GM21619 (cell line): ENCODE data around the gene NFE2L3.
A peak's percentile ranks its signal among the peaks of the same experiment; 100 is the strongest.
"Not testable (repeated sequence)": the region's sequence is repeated elsewhere in the genome, so short reads cannot be mapped to it uniquely, and the experiment has no call there.

Experiments used
- ATAC-seq: cut with Tn5 transposase; IDR thresholded peaks from one replicate; pipeline ENCODE4 v1.9.1; 2021; ENCODE audit not compliant: unreplicated experiment

Gene NFE2L3

DNA sequence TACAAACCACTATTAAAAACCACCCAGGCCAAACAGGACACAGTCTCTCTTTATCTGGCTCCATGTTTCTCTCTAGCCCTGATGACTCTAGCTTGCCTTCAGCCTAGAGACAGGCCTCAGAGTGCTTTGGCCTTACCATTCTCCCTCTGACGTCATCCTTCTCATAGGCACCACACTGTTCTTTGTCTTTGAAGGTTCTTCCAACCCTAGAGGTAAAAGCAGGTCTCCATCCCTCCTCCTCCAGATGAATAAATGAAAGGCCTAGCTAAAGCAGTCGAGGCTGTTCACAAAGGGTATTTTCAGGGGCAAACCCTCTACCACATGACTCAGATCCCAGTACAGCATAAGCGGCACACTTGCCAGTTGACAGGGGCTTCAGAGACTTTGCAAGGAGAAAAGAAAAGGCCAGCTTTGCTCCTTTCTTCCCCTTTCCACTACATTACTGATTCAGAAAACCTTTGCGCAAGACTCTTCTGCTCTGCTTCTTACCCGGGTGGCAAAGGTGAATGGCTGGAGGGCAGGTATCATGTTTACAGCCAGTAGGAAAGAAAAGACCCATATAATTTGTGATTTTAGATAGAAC is 14.8 kb downstream of the NFE2L3 start:
- peak; percentile 37 for ATAC-seq

DNA sequence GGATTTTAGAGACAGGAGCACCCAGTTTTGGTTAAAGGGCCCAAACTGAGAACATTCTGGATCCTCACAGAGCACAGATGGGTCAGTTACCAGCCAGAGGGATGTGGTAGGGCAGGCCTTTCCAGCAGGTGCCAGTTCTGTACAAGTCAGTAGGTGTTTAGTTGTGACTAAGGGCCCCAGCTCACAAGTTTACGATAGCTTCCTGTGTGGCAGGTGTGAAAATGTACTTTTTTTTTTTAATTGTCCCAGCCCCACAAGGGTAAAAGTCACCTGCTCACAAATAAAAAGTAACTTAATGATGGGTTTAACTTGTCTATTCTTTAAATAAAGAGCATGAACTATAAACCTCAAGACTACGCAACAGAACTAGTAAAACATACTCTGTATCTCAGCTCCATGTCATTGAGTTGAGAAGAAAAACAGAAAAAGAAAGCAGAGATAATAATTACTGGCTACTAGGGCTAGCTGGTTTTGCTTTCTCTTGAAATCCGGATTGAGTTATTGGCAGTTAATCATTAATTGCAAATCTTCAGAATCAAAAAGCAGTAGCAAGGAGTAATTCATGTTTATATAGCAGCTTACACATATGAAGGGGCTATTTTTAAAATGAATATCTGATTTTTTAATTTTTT is 15.4 kb downstream of the NFE2L3 start:
- ATAC-seq = peak; percentile 79

DNA sequence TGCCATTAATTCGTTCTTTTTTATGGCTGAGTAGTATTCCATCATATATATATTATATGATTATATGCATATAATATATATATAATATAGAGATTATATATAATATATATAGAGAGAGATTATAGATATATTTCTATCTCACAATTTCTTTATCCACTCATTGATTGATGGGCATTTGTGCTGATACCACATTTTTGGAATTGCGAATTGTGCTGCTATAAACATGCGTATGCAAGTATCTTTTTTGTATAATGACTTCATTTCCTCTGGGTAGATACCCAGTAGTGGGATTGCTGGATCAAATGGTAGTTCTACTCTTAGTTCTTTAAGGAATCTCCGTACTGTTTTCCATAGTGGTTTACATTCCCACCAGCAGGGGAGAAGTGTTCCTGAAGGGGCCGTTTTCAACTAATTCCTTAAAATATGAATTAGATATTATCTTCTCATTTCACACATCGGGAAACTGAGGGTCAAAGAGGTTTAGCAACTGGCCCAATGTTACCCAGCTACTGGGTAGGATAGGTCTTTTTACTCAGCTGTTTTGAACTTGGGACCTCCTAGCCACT is 16.5 kb downstream of the NFE2L3 start:
- no peak for ATAC-seq

DNA sequence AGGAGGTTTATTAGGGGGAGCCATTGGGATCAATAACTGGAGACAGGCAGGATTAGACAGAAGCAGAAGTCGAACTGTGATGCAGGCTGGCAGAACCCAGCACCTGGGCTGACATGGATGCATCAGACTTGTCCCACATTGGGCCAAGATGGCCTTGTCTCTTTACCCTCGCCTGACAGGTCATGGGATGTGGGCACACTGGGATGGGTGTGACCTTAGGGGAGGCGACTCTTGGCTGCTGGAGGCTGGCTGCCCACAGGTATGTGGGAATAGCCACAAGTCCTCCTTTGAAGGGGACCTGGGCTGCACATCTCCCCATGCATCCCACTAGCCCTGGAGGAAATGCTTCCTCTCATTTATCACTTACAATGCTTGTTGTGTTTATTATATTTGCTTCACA is 17.3 kb downstream of the NFE2L3 start:
- ATAC-seq = no peak

DNA sequence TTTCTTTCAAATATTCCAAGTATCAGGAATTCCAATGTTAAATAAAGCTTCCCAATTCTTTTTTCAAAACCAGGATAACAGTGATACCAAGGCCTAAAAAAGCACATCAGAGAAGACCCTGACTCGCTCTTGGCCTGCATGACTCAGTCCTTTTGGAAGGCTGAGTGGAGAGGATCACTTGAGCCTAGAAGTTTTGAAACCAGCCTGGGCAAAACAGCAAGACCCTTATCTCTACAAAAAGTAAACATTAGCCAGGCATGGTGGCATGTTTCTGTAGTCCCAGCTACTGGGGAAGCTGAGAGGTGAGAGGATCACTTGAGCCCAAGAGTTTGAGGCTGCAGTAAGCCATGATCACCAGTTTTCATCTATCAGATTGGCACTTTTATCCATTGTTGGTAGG is 18.7 kb downstream of the NFE2L3 start:
- no peak for ATAC-seq

DNA sequence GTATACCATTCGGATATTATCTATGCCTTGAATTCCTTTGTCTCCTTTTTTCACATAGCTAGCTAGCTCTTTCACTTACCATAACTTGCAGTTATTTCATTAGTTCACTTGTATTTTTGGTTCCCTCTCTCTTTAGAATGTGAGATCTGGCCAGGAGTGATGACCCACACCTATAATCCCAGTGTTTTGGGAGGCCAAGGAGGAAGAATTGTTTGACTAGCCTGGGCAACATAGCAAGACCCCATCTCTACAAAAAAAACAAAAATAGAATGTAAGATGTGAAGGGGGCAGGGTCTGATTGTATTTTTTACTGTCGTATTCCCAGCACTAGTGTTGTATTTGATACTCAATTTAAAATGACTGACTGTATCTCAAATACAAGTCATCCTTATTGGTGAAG is 19.6 kb downstream of the NFE2L3 start:
- ATAC-seq = no peak

DNA sequence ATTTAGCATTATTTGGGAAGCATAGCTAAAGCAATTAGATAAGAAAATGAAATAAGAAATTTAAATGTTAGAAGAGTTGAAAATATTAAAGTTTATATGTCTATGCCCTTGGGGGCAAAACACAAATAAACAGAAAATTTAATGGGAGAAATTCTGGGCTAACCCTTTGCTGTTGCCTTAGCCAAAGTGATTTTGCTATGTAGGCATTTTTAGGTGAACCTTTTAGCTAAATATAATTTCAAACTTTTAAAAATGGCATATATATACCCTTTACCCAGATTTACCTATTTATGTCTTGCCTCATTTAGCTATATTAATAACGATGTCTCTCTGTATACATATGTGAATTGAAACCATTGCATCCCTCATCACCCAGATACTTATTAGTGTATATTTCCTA is 20.1 kb downstream of the NFE2L3 start:
- ATAC-seq = no peak

DNA sequence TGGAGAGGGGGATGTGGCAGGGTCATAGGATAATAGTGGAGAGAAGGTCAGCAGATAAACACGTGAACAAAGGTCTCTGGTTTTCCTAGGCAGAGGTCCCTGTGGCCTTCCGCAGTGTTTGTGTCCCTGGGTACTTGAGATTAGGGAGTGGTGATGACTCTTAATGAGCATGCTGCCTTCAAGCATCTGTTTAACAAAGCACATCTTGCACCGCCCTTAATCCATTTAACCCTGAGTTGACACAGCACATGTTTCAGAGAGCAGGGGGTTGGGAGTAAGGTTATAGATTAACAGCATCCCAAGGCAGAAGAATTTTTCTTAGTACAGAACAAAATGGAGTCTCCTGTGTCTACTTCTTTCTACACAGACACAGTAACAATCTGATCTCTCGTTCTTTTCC is 23.9 kb downstream of the NFE2L3 start:
- ATAC-seq = not testable (repeated sequence)

DNA sequence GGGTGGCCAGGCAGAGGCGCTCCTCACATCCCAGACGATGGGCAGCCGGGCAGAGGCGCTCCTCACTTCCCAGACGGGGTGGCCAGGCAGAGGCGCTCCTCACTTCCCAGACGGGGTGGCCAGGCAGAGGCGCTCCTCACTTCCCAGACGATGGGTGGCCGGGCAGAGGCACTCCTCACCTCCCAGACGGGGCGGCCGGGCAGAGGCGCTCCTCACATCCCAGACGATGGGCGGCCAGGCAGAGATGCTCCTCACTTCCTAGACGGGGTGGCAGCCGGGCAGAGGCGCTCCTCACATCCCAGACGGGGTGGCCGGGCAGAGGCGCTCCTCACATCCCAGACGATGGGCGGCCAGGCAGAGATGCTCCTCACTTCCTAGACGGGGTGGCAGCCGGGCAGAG is 24.7 kb downstream of the NFE2L3 start:
- not testable (repeated sequence) for ATAC-seq

DNA sequence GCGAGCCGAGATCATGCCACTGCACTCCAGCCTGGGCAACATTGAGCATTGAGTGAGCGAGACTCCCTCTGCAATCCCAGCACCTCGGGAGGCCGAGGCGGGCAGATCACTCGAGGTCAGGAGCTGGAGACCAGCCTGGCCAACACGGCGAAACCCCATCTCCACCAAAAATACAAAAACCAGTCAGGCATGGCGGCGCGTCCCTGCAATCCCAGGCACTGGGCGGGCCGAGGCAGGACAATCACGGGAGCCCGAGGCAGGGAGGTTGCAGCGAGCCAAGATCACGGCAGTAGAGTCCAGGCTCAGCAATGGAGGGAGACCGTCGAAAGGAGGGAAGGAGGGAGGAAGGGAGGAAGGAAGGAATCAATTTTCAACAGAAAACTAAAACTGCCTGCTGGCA is 25.3 kb downstream of the NFE2L3 start:
- ATAC-seq = not testable (repeated sequence)

DNA sequence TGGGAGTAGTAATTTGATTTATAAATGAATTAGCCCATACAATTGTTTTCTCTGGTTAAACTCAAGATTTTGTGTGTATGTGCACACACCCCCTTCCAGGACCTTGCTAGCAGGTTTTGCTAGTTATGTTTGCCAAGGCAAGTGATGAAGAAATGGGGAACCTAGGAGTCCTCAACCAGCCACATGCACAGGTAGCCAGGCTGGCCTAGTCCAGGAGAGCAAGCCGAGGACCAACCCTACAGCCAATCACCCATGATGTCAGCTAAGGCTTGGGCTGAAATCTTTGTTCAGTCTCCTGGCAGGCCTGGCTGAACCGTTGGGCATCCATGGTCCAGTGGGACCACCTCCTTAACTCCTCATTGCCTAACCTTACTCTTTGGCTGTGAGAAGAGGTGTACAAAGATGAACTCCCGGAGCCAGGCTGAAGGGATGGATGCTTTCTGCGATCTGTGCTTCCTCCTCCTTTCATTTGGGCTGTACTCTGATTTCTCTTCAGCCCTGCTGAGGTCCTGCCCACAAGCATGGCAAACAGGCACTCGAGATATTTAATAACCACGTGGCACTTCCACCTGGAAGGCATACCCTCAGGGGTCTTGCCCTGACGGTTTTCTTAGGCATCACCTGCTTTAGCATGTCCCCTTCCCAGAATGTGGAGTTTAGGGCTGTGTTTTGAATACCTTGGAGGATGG is 26.4 kb downstream of the NFE2L3 start:
- ATAC-seq = no peak

DNA sequence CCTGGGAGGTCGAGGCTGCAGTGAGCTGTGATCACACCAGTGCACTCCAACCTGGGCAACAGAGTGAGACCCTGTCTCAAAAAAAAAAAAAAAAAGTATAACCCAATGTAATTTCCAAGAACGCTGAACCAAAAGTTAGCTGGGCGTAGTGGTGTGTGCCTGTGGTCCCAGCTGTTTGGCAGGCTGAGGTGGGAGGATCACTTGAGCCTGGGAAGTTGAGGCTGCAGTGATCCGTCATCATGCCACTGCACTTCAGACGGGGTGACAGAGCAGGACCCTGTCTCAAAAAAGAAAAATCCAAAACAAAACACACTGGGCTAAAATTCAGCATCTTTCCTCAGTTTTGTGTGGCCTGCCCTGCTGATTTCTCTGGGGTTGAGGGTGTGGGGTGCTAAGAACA is 27.4 kb downstream of the NFE2L3 start:
- ATAC-seq = no peak

DNA sequence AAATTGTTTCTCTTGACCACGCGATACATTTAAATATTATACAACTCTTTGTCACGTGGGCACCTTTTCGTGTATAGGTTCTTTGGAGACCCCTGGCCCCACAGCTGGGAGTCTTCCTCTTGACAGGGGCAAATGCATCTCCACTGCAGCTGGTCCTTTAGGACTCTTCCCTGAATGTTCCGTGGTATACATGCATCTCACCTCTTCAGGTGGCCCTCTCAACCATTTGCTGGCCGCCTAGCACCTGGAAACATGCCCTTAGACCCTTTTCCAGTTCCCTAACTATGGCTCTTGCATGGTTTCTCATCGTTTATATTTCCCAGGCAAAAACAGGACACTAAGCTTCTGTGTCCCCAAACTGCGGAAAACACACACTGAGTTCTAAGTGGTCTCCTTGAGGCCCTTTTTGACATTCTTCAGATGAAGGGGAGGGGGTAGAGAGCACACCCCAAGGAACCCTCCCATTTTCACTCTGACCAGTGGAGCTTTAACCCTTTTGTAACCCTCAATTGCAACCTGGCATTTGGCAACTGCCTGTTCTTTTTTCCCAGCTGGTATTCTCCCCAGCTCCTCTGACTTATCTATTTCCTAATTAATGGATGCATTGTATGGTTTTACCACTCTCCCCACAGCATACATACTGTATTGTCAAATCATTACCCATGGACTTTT is 28.0 kb downstream of the NFE2L3 start:
- ATAC-seq = no peak

DNA sequence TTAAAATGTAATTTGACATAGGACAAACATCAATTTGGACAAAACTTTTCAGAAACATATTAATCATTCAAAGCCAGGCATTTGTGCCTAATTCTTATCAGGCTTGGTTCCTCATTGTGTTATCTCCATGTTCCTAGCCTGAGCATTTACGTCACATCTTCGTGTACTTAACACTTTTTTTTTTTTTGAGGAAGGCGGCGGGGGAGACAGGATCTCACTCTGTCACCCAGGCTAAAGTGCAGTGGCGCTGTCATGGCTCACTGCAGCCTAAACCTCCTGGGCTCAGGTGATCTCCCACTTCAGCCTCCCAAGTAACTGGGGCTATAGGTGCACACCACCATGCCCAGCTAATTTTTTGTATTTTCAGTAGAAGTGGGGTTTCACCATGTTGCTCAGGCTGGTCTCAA is 28.8 kb downstream of the NFE2L3 start:
- no peak for ATAC-seq

DNA sequence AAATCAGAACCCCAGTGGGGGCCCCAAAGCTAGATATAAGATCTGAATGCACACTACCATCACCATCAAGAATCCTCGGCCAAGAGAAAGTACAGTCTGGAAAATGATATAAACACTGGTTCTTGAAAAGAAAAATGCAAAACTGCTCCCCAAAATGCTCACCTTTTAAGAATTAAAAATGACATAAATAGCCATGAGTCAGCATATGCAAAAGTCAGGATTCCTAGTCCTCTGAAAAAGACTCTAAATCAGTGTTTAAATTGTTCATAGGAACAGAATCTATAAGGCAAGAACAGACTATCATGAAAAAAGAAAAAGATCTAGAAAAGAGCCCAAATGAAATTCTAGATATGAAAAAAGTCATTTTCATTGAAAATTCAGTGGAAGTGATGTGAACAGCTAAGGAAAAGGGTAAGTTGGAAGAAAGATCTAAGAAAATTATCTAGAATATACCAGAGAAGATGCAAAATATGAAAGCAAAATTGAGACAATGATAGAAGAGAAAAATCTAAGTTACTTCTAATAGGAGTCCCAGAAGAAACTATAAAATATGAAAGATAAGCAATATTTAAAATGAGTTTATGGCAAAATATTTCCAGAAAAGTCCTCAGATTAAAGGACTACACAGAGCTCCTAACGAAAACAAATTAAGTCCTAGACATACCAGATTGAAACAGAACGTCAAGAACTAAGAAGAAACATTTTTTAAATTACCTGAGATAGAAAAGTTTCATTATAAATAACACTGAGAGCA is 29.7 kb downstream of the NFE2L3 start:
- no peak for ATAC-seq

DNA sequence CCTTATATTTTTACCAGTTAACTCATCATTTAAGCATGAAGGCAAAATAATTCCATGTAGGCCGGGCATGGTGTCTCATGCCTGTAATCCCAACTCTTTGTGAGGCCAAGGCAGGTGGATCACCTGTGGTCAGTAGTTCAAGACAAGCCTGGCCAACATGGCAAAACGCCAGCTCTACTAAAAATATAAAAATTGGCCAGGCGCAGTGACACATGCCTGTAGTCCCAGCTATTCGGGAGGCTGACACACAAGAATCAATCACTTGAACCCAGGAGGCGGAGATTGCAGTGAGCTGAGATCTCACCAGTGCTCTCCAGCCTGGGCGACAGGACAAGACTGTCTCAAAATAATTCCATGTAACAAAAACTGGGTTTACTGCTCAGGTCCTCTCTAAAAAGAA is 30.3 kb downstream of the NFE2L3 start:
- ATAC-seq = no peak

DNA sequence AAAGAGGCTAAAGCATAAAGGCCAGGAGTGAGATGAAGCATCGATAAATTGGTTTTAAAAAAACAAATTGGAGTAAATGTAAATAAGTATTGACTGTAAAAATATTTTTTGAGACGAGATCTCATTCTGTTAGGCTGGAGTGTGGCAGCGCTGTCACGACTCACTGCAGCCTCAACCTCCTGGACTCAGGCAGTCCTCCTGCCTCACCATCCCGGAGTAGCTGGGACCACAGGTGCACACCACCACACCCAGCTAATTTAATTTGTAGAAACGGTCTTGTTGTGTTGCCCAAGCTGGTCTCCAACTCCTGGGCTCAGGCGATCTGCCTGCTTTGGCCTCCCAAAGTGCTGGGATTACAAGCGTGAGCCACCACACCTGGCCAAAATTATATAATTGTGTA is 30.7 kb downstream of the NFE2L3 start:
- no peak for ATAC-seq

DNA sequence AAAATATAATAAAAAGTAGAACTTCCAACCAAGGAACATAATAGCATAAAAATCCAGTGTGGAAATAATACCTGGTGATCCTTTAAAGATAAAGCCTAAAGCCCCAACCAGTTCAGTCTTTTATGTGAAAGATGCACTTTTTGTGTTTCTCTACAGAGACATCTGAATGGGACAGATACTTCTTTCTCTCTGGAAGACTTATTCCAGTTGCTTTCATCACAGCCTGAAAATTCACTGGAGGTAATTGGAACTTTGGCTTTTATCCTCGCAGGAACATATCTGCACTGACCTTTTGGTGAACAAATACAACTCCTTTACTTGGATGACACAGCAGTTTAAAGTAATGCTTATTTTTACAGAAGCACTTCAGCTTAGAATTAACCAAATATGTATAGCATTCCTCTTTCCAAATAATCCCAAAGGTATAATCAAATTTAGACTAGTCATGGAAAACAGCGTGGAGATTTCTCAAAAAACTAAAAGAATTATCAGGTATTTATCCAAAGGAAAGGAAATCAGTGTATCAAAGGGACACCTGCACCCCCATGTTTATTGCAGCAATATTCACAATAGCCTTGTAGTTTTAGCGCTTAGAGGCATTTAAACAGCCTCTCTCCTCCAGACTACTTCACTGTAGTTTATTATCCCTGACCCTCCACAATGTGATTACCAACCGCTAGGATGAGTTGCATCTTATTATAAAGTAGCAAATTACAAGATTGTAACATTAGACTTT is 31.7 kb downstream of the NFE2L3 start:
- ATAC-seq = no peak

DNA sequence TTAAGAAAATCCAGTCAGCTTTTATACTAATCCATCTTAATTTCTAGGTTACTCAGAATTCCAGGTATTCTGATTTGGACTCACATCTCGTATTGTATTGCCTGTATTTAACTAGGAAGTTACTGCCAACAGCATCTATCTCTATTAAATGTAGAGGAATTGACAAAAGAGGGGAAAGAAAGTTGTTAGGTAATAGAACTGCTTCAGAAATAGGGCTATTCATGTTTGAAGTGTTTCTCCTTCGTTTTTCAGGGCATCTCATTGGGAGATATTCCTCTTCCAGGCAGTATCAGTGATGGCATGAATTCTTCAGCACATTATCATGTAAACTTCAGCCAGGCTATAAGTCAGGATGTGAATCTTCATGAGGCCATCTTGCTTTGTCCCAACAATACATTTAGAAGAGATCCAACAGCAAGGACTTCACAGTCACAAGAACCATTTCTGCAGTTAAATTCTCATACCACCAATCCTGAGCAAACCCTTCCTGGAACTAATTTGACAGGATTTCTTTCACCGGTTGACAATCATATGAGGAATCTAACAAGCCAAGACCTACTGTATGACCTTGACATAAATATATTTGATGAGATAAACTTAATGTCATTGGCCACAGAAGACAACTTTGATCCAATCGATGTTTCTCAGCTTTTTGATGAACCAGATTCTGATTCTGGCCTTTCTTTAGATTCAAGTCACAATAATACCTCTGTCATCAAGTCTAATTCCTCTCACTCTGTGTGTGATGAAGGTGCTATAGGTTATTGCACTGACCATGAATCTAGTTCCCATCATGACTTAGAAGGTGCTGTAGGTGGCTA is 32.5 kb downstream of the NFE2L3 start:
- ATAC-seq = not testable (repeated sequence)
